HG03342 (cell line): ENCODE results near the gene FOXJ1.

Experiments used
- ATAC-seq: cut with Tn5 transposase; IDR thresholded peaks from one replicate; pipeline ENCODE4 v1.9.1; 2021; ENCODE audit warnings: mild to moderate bottlenecking, moderate library complexity; ENCODE audit not compliant: unreplicated experiment

The FOXJ1 gene

GRCh38 chr17:76161619-76162266 is 20.7 kb upstream of the FOXJ1 start:
- ATAC-seq, result no peak

DNA sequence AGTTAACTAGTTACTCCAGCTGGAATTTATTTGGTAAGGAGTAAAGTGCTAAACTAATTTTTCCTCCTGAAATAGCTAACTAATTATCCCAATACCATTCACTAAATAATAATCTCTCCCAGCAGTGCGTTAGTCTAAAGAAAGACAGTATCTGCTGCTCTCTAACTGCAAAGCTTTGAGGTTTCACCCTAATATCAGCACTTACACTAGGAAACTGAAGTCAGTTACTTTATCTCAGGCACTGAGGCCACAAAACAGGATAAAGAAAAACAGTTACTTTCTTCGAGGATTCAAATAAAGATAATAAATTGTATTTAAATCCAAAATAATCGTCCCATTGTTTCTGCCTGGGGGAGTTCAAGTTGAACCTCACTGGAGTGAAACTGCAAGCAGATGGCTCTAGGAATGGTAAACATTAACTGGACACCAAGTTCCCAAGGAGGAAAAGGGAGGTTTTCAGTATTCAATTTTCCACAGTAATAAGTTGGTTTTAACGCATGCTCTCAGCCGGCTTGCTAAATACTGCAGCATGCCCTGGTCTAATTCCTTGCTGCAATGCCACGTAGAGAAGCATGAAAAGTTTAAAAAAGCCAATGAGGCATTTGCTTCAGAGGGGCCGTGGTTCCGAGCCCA is 20.0 kb upstream of the FOXJ1 start:
- no peak for ATAC-seq

DNA sequence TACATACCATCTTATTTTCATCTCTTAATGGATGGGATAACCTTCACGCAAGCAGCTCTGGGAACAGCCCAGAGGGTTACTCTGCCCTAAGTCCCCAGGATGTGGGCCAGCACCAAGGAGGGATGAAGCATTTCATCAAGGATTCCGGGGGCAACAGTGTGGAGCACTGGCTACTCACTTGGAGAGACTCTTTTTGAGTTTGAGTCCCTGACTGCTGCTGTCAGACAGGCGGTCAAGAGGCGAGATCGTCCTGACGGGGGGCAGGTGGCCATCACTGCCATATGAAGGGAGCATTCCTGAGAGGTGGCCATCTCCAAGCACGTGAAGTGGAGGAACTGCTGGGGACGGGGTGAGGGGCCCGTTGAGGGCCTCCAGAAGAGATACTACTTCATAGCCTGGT is 18.1 kb upstream of the FOXJ1 start:
- no peak for ATAC-seq

GRCh38 chr17:76157759-76158158 is 16.7 kb upstream of the FOXJ1 start:
- no peak for ATAC-seq

- ATAC-seq, result no peak
These were observed 15.6 kb upstream of the FOXJ1 start for GRCh38 chr17:76156662-76156991.

- no peak for ATAC-seq
These were observed 15.1 kb upstream of the FOXJ1 start for GRCh38 chr17:76155988-76156661.

GRCh38 chr17:76154936-76155845 is 14.1 kb upstream of the FOXJ1 start:
- ATAC-seq, result no peak

DNA sequence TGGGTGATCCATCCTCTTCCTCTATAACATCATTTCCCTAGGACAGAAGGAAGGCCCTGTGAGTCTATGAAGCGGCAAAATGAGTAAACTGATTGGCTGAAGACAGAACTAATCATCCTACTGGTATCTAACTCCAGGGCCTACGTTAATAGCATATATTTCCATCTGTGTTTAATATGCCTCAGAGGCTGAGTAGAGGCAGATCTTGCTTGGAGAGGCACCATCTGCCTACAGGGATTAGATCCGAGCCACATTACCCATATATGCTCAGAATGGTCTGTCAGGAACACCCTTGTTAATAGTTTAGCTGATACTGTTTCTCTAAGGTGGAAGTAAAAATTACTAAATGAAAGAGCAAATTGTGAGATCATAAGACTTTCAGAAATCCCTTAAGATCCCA is 13.2 kb upstream of the FOXJ1 start:
- ATAC-seq, result no peak

DNA sequence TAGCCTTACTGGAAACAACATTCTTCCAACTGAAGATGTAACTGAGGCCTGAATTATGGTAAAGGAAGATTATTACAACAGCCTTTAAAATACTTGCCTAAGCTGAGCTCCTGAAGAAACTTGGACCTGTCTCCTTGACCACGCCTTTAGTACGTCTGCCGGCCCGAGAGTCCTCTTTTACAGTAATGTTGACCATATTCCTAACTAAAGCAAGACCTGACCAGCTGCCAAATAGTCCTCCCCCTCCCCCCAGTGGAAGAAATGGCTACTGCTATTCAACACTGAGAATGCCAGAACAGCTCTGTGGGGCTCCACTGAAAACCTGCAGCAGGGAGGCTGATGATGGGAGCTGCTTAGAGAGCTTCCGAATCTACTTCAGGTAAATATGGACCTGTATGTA is 12.6 kb upstream of the FOXJ1 start:
- ATAC-seq, result no peak

- no peak for ATAC-seq
These were observed 12.2 kb upstream of the FOXJ1 start for GRCh38 chr17:76153202-76153601.

DNA sequence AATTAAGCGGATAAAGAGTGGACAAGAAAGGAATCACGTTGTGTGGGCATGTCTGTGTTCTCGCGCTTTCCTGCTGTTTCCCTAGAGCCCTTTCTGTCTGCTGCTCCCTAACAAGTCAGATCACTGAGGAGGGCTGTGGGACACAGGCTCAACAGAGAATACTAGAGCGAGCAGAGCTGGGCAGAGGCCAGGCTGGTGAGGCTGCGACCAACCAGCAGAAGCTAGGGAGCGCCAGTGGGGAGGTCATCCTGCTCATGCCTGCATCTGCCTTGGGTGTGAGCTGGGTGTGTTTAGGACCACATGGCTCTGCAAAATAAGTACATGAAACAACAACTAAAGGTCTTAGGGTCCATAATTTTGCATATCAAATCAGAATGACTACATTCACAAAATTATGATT is 11.5 kb upstream of the FOXJ1 start:
- no peak for ATAC-seq

DNA sequence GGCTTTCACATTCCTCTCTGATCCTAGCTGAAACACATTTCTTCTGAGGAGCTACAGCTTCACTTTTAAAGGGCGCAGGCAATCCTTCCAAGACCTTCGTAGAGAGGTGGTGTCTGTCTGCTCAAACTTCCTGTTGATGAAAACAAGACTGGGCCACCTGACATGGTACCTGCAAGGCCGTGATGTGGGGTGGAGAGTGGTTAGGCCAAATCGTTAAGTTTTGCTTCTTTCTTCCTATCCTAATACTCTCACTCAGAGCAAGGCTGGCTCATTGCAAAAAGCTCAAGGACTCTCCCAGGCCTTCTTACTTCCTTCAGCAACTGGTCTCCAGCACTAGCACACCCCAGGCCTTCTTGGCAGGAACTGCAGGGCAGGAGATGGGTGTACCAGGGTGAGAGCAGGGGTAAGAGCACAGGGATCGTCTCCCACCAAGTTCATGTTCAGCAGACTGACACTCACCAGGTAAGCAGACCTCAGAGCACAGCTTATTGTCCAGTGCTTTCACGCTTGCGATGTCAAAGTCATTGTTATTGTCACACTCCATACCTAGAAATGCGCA is 10.9 kb upstream of the FOXJ1 start:
- ATAC-seq, result no peak

- no peak for ATAC-seq
These were observed 9.9 kb upstream of the FOXJ1 start for GRCh38 chr17:76150712-76151622.

DNA sequence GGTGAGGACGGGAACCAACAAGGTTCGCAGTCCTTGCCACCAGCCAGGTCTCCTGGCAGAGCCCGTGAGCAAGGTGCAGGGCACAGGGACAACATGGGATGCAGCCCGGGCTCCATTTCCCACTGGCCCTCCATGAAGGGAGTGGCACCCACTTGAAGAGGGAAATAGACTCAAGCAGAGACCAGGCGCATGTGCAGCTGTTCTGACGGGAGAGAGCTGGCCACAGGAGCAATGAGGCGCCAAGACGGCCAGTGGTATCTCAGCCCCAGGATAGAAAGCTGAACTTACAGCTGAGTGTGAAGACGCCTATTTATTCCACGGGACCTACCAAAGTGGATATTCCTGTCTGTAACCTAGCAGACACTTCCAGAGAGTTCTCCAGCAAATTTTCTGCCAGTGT is 8.2 kb upstream of the FOXJ1 start:
- ATAC-seq, result no peak

- no peak for ATAC-seq
These were observed 6.9 kb upstream of the FOXJ1 start for GRCh38 chr17:76148015-76148326.

DNA sequence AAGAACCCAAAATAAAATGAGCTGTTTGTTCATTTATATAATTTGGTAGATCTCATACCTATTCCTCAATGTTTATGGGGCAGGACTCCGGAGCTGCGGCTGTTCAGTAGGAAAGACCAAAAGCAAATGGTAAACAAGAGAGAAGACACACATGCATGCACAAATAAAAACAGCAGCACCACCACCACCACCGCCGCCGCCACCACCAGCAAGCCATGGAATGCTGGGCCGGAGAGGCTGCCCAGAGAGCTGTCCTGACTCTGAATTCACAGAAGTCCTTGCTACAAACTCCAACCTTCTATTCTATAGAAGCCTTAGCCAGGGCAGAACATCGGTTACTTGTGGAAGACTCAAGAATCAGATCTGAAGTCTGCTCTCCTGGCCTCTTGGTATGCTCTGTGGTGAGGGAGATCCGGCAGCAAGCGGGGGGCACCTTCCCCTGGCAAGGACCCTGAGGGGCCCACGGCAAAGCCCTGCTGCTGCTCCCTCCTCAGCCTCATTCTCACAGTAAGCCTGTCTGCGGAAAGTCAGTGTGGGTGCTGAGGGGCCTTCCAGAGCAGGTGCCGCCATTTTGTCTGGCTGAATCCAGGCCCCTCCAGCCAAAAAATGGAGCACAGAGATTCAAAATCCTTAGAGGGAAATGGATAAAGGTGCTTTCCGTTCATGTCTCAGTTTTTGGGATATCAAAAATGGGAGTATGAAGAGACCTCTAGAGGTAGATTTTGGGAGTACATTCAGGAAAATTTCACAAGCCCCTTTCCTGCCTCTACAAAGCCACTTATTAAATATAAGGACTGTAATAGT is 6.4 kb upstream of the FOXJ1 start:
- no peak for ATAC-seq

DNA sequence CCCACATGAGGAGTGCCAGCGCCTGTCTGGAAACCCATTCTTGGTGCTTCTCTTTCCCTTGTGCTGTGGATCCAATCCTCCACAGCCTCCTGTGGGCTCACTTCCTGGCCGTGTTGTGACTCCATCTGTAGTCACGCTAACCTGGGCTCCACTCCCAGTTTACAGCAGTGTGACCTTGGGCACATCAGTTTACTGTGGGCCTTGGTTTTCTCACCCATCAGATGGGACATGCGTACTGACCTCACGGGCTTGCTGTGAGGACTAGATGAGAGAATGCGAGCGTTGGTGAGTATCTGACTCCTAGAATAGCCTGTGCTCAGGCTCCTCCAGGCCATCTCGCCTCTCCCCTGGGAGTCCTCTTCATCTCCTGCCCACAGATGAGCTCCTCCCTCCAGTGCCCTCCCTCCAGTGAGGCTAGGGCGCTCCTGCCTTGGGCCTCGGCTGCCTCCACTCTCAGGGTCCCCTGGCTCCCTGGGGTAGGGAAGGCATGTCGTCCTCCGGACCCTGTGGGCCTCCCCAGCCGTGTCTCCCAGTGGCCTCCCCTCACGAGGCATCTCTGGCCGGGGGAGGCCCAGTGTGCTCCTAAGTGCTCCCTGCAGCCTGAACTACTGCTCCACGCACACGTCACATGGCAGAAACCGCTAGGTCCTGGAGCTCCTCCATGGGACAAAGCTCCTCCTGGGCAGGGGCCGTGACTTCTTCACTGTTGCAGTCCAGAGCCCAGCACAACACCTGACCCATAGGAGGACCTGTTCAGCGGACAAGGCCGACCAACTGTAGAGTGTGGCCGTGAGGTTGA is 5.2 kb upstream of the FOXJ1 start:
- ATAC-seq, result no peak

- ATAC-seq, result no peak
These were observed 4.4 kb upstream of the FOXJ1 start for GRCh38 chr17:76145231-76146052.
